Adrenal gland (tissue), 12 donors: Measurements from ENCODE around the gene SLC22A4. TPM values are rescaled to one million over a fixed set of nuclear protein-coding genes. Genes with fewer than 3 reads are reported as not detected.

Experiments
- DNase-seq, 7 donors: peaks; one replicate each; pipeline ENCODE4 v3.0.0-alpha.2; 2019 to 2020
- H3K27ac ChIP-seq, 5 donors: fragments of 200-600 bp; sonication (generic) in 4 of 5; 1 replicate in 3 of 5; 2 replicates in 2 of 5; pipeline versions ENCODE4 v1.5.1 to v1.8.0; 2016 to 2020; ENCODE audit warnings: mild to moderate bottlenecking in 1 of 5
- H3K27me3 ChIP-seq: fragments of 200-600 bp; 2 replicates; pipeline ENCODE4 v1.8.0; 2021
- H3K36me3 ChIP-seq, 2 donors: fragments of 200-600 bp; replicated peaks in 1 of 2; 1 replicate in 1 of 2; 2 replicates in 1 of 2; pipeline versions ENCODE4 v1.5.1 to v1.8.0; 2018 to 2022
- H3K4me1 ChIP-seq, 2 donors: fragments of 200-600 bp; replicated peaks in 1 of 2; 1 replicate in 1 of 2; 2 replicates in 1 of 2; pipeline versions ENCODE4 v1.5.1 to v1.8.0; 2018 to 2021
- H3K4me3 ChIP-seq, 4 donors: fragments of 200-600 bp; sonication (generic) in 3 of 4; one replicate each; pipeline ENCODE4 v1.5.1; 2016 to 2018
- H3K9me3 ChIP-seq, 3 donors: fragments of 200-600 bp; sonication (generic) in 1 of 3; replicated peaks in 1 of 3; 1 replicate in 2 of 3; 2 replicates in 1 of 3; pipeline versions ENCODE4 v1.5.1 to v1.8.0; 2016 to 2021
- POLR2A ChIP-seq, 2 donors: fragments of 450-650 bp; IDR thresholded peaks; one replicate each; pipeline ENCODE4 v1.6.1; 2017; ENCODE audit warnings: antibody characterized with exemption in 2 of 2, mild to moderate bottlenecking in 2 of 2, moderate library complexity in 1 of 2
- WGBS, 4 donors: extraction: QIAGEN DNeasy Blood & Tissue Kit in 2 of 4; methylation state at CpG; one replicate each; pipeline versions ENCODE4 v1.1.5 to v1.1.7; 2013 to 2017; 5-methylcytosine and 5-hydroxymethylcytosine counted together
- intact Hi-C, 2 donors: fragments of 100-400 bp; cut with DNase I; formaldehyde crosslinking; loops; one replicate each; pipeline versions ENCODE4 v1.14.1 to v1.15.0; 2022 to 2023
- polyA plus RNA-seq, 3 donors: library from polyadenylated mRNA; stranded (reverse); fragments of 200-250 nt in 2 of 3; fragments of 350-450 nt in 1 of 3; fragmentation: Illumina TruSeq in 1 of 3; extraction: RNeasy Lipid Tissue Mini Kit (QIAGEN cat#74804) in 1 of 3; gene quantifications; one replicate each; pipeline ENCODE4 v1.2.3, GENCODE V29; 2013 to 2014
- total RNA-seq, 9 donors: library from RNA; depleted of rRNA in 4 of 9; stranded (reverse); fragments of >200 nt in 4 of 9; fragments of 120-200 nt in 1 of 9; fragmentation: NEBNext Ultra II Directional in 1 of 9; extraction: Animal tissue kit (Norgen Biotek cat#: 25700) in 1 of 9; gene quantifications; one replicate each; pipeline versions ENCODE4 v1.1.0 to v1.2.4, GENCODE V29; 2013 to 2023
- TF ChIP-seq, protein P1 (sequence below), 6 experiments: fragments of 450-650 bp in 4 of 6; fragments of 200-600 bp in 2 of 6; sonication (generic) in 1 of 6; IDR thresholded peaks; 1 replicate in 5 of 6; 2 replicates in 1 of 6; pipeline versions ENCODE4 v1.5.1 to v1.8.0; 2016 to 2021; ENCODE audit warnings: antibody characterized with exemption in 6 of 6, mild to moderate bottlenecking in 2 of 6, moderate library complexity in 1 of 6
- donor health status: healthy with polysubstance abuse.
- donor health status: Bipolar disorder and iron deficiency.
- donor health status: DM: yes; HTN: yes; CAD: no.
- donor health status: DM: no; HTN: no; CAD: no.
- donor health status: DM: no; HTN: no; CAD: no.
- donor health status: DM: yes; HTN: yes; CAD: no.

SLC22A4 gene
- total and polyA plus RNA-seq, 12 donors = 1.4 to 8.2 (median 3.2) TPM

GRCh38 chr5:132277971-132278853, 16.0 kb upstream of the SLC22A4 start:
- 86 to 98% (median 89%) methylated on average over 6 of the region's 6 CpGs for WGBS, 4 donors
- Histone ChIP-seq H3K27ac (no peak overlapping the region), H3K36me3 (no peaks in the 10 kb centered on the region), H3K27me3 (no peaks in the 10 kb centered on the region), H3K4me3 (no peak overlapping the region), H3K4me1 (no peaks in the 10 kb centered on the region), H3K9me3 (no peaks in the 10 kb centered on the region)
- no peak for DNase-seq
- TF ChIP-seq, protein P1, sequence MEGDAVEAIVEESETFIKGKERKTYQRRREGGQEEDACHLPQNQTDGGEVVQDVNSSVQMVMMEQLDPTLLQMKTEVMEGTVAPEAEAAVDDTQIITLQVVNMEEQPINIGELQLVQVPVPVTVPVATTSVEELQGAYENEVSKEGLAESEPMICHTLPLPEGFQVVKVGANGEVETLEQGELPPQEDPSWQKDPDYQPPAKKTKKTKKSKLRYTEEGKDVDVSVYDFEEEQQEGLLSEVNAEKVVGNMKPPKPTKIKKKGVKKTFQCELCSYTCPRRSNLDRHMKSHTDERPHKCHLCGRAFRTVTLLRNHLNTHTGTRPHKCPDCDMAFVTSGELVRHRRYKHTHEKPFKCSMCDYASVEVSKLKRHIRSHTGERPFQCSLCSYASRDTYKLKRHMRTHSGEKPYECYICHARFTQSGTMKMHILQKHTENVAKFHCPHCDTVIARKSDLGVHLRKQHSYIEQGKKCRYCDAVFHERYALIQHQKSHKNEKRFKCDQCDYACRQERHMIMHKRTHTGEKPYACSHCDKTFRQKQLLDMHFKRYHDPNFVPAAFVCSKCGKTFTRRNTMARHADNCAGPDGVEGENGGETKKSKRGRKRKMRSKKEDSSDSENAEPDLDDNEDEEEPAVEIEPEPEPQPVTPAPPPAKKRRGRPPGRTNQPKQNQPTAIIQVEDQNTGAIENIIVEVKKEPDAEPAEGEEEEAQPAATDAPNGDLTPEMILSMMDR (IDR thresholded peaks at IDR 0.05) = no peak
- TF ChIP-seq POLR2A (IDR thresholded peaks at IDR 0.05) = no peak
- intact Hi-C loops = loop anchor here (10.0 kb wide), 2 partner anchors 217 to 227 kb away; partner anchors contain the start of gene IRF1 (in 1 of the 2)

- 76 to 100% (median 87%) methylated on average over 1 to 3 of the region's 3 CpGs for WGBS, 4 donors
- DNase-seq = no peak
- intact Hi-C loops = loop anchor here (10.0 kb wide), 2 partner anchors 215 to 225 kb away; partner anchors contain the start of gene IRF1 (in 1 of the 2)
- no peak overlapping the region for H3K4me3 ChIP-seq
- H3K27ac ChIP-seq = no peak overlapping the region
- no peaks in the 10 kb centered on the region for H3K36me3 ChIP-seq
- no peaks in the 10 kb centered on the region for H3K4me1 ChIP-seq
- H3K27me3 ChIP-seq = no peaks in the 10 kb centered on the region
- TF ChIP-seq, protein P1 (IDR thresholded peaks at IDR 0.05) = no peak
- no peak for TF ChIP-seq POLR2A (IDR thresholded peaks at IDR 0.05)
- no peaks in the 10 kb centered on the region for H3K9me3 ChIP-seq
Measured at GRCh38 chr5:132279801-132280200, 14.4 kb upstream of the SLC22A4 start.

GRCh38 chr5:132280371-132281240, 13.6 kb upstream of the SLC22A4 start:
- H3K4me1 ChIP-seq = no peaks in the 10 kb centered on the region
- no peaks in the 10 kb centered on the region for H3K27me3 ChIP-seq
- H3K9me3 ChIP-seq = no peaks in the 10 kb centered on the region
- TF ChIP-seq, protein P1 (IDR thresholded peaks at IDR 0.05) = no peak
- TF ChIP-seq POLR2A (IDR thresholded peaks at IDR 0.05) = no peak
- H3K36me3 ChIP-seq = no peaks in the 10 kb centered on the region
- H3K4me3 ChIP-seq = no peak overlapping the region
- no peak overlapping the region for H3K27ac ChIP-seq
- DNase-seq = no peak
- intact Hi-C loops = no loop called here
- WGBS, 4 donors = 79 to 88% (median 85%) methylated on average over 5 of the region's 5 CpGs
